Epithelial cell of proximal tubule (primary cell): Measurements from ENCODE around the gene BANF2. TPM values are rescaled to one million over a fixed set of nuclear protein-coding genes. Genes with fewer than 3 reads are reported as not detected.

Experiments
- DNase-seq: peaks from one replicate; pipeline ENCODE4 v3.0.0-alpha.2; 2011; ENCODE audit warnings: low read depth
- H3K4me3 ChIP-seq: 2 replicates; pipeline ENCODE4 v1.5.1; 2011; ENCODE audit warnings: low read depth, mild to moderate bottlenecking, low read length
- CTCF ChIP-seq: conservative IDR thresholded peaks from 2 replicates; pipeline ENCODE4 v1.5.1; 2012; ENCODE audit warnings: low read depth, mild to moderate bottlenecking, low read length
- total RNA-seq: library from RNA; depleted of rRNA; stranded (reverse); fragments of >200 nt; gene quantifications from 2 replicates; pipeline ENCODE4 v1.2.3, GENCODE V29; 2015

The BANF2 gene
- total RNA-seq, 1 donor from 2014 or later: not detected

- TF ChIP-seq CTCF: no peak
- H3K4me3 ChIP-seq: peak overlapping the region; percentile 64
- no peak for DNase-seq
These were observed 16.3 kb upstream of the BANF2 start for GRCh38 chr20:17683218-17684076.

GRCh38 chr20:17684077-17684888, 15.5 kb upstream of the BANF2 start:
- no peak for DNase-seq
- no peak for TF ChIP-seq CTCF
- no peak overlapping the region for H3K4me3 ChIP-seq

GRCh38 chr20:17685168-17685567, 14.6 kb upstream of the BANF2 start:
- no peak for TF ChIP-seq CTCF
- no peak for DNase-seq
- H3K4me3 ChIP-seq: no peak overlapping the region

- no peak overlapping the region for H3K4me3 ChIP-seq
- no peak for DNase-seq
- no peak for TF ChIP-seq CTCF
These were observed 12.0 kb upstream of the BANF2 start for GRCh38 chr20:17687800-17688199.

- no peak for DNase-seq
- H3K4me3 ChIP-seq: no peak overlapping the region
- TF ChIP-seq CTCF: no peak
These were observed 10.8 kb upstream of the BANF2 start for GRCh38 chr20:17688965-17689364.

- no peak for TF ChIP-seq CTCF
- DNase-seq: no peak
- H3K4me3 ChIP-seq: no peak overlapping the region
These were observed 9.6 kb upstream of the BANF2 start for GRCh38 chr20:17690144-17690543.

GRCh38 chr20:17691758-17692157, 8.0 kb upstream of the BANF2 start:
- no peak overlapping the region for H3K4me3 ChIP-seq
- DNase-seq: no peak

More at GRCh38 chr20:17691758-17692157, 8.0 kb upstream of the BANF2 start:
- no peak for TF ChIP-seq CTCF
